ENCODE results near the gene C11orf91. TPM values are rescaled to one million over a fixed set of nuclear protein-coding genes. Genes with fewer than 3 reads are reported as not detected.

Gene C11orf91
- total RNA-seq, 2 experiments from 2014 or later, result not detected

DNA sequence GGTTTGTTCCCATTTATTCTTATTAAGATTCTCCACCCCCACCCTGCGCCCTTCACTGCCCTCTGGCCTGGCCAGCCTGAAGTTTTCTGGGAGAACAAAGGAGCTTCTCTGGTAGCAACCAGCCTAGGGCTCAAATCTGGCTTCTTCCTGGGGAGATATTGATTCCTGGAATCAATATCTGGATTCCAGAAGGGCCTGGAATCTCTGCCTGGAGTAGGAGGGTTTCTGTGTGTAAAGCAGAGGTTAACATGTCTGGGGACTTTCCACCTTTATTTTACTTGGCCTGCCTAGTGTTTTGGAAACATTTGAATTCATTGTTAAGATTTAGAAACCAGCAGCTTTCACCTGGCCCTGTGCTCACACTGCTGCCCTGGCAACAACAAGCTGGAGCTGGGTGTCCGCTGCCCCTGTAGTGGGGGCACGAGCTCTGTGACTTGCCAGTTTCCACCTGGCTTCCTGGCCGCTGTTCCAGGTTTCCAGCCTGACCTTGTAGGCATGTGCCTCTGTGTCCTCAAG, 5.5 kb downstream of the C11orf91 start:
- no peak for DNase-seq
- peaks cover 9% of the 10 kb centered on the region for H3K27me3 Mint-ChIP-seq
- peaks cover 9% of the 10 kb centered on the region for H3K4me1 Mint-ChIP-seq (ENCODE audit: low read depth)
- no peak for ATAC-seq
- H3K9me3 Mint-ChIP-seq, result no peaks in the 10 kb centered on the region
- TF ChIP-seq CTCF (IDR thresholded peaks at IDR 0.05), result no peak
- H3K27ac Mint-ChIP-seq, result no peak overlapping the region
- no peaks in the 10 kb centered on the region for H3K36me3 Mint-ChIP-seq (ENCODE audit: low read depth)
- POLR2A ChIA-PET, result interaction anchor here (0.7 to 1.9 kb wide), 2 partner anchors 10 to 14 kb away, joined by 3 to 4 read pairs; no protein-coding TSS in a partner anchor
- H3K4me3 Mint-ChIP-seq, result no peak overlapping the region
- intact Hi-C loops (cut with micrococcal nuclease), result no loop called here
- CTCF ChIA-PET, result interaction anchor here (1.2 to 1.3 kb wide), 2 partner anchors 7 to 59 kb away, joined by 3 to 4 read pairs; no protein-coding TSS in a partner anchor

DNA sequence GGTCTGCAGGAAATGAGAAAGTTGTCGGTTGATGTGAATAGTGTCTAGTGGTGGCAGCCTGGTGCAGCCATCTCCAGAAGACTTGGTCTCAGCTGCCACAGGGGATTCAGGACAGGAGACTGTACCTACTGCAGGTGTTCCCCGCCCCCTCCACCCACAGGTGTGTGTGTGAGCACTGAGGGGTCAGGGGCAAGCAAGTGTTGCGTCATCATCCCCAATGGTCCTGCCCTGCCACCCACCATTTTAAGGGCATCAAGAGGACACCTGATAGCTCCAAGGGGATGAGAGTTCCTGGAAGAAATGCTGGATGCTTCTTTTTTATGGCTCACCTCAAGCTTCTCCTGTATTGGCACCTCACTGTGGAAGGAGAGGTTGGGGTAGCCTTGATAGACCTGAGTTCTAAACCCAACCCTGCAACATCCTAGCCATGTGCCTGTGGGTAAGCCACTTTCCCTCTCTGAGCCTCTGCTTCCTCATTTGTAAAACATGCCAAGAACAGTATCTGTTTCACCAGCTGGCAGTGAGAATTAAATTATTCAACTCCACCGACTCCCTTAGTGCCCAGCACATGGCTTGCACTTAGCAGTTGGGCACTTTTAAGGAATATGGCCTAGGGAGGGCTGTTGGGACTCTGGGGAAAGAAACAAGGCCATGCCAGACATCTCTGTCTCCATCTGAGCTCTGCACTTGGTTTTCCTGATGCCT, 6.1 kb downstream of the C11orf91 start:
- peaks cover 7% of the 10 kb centered on the region for H3K27me3 Mint-ChIP-seq
- no peak overlapping the region for H3K27ac Mint-ChIP-seq
- ChIA-PET CTCF (interaction anchor here (1.2 kb wide), 1 partner anchor 60 kb away, joined by 3 read pairs; no protein-coding TSS in a partner anchor), POLR2A (interaction anchor here (0.7 to 1.9 kb wide), 2 partner anchors 9 to 13 kb away, joined by 3 to 4 read pairs; no protein-coding TSS in a partner anchor)
- intact Hi-C loops (cut with micrococcal nuclease), result no loop called here
- no peaks in the 10 kb centered on the region for H3K9me3 Mint-ChIP-seq
- ATAC-seq (no peak), DNase-seq (no peak)
- peaks cover 6% of the 10 kb centered on the region for H3K4me1 Mint-ChIP-seq (ENCODE audit: low read depth)
- no peak for TF ChIP-seq CTCF (IDR thresholded peaks at IDR 0.05)
- no peak overlapping the region for H3K4me3 Mint-ChIP-seq
- H3K36me3 Mint-ChIP-seq (ENCODE audit: low read depth), result no peaks in the 10 kb centered on the region

- no peak overlapping the region for H3K27ac Mint-ChIP-seq
- ChIA-PET POLR2A (interaction anchor here (1.3 kb wide), 1 partner anchor 24 kb away, joined by 3 read pairs; no protein-coding TSS in a partner anchor), CTCF (interaction anchor here (1.7 kb wide), 1 partner anchor 93 kb away, joined by 3 read pairs; no protein-coding TSS in a partner anchor)
- intact Hi-C loops (cut with micrococcal nuclease), result no loop called here
- H3K36me3 Mint-ChIP-seq (ENCODE audit: low read depth), result no peaks in the 10 kb centered on the region
- ATAC-seq (no peak), DNase-seq (no peak)
- no peak overlapping the region for H3K4me3 Mint-ChIP-seq
- peaks cover 6% of the 10 kb centered on the region for H3K27me3 Mint-ChIP-seq
- no peaks in the 10 kb centered on the region for H3K9me3 Mint-ChIP-seq
- H3K4me1 Mint-ChIP-seq (ENCODE audit: low read depth), result peaks cover 6% of the 10 kb centered on the region
- TF ChIP-seq CTCF (IDR thresholded peaks at IDR 0.05), result no peak
These were observed 8.1 kb downstream of the C11orf91 start for GRCh38 chr11:33692541-33692940.

DNA sequence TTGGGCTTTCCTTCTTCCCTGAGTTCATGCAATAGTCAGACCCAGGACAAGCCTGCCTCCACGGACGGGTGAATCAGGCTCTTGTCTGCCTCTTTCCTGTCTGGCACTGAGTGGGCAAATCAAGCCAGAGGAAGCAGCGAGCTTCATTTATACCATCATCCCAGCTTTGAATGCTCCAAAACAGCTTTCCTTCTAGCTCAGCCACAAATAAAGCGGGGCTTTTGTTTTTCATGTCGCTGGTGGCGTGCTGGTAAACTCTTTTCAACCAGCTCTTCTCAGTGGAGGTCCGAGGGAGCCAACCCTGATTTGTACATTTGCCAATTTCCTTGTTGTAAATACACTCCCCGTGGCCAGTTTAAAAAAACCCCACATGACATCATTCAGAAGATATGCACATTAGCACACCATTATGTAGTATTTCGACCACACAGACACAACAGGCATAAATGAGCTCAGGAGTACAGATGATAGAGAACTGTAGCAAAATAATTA, 8.6 kb downstream of the C11orf91 start:
- DNase-seq, result no peak
- intact Hi-C loops (cut with micrococcal nuclease), result no loop called here
- POLR2A ChIA-PET, result interaction anchor here (1.3 kb wide), 1 partner anchor 24 kb away, joined by 3 read pairs; no protein-coding TSS in a partner anchor
- Mint-ChIP-seq H3K4me1 (ENCODE audit: low read depth) (peaks cover 6% of the 10 kb centered on the region), H3K27ac (no peak overlapping the region), H3K4me3 (no peak overlapping the region), H3K9me3 (peaks cover 2% of the 10 kb centered on the region), H3K36me3 (ENCODE audit: low read depth) (no peaks in the 10 kb centered on the region), H3K27me3 (peaks cover 6% of the 10 kb centered on the region)
- ATAC-seq, result no peak
- CTCF ChIA-PET, result interaction anchor here (1.7 kb wide), 1 partner anchor 93 kb away, joined by 3 read pairs; no protein-coding TSS in a partner anchor
- TF ChIP-seq CTCF (IDR thresholded peaks at IDR 0.05), result no peak
